GM21515 (cell line): ENCODE measurements around the gene WFDC12.
"Not testable (repeated sequence)": the region's sequence is repeated elsewhere in the genome, so short reads cannot be mapped to it uniquely, and the experiment has no call there.

Source experiments
- ATAC-seq: cut with Tn5 transposase; IDR thresholded peaks from one replicate; pipeline ENCODE4 v1.9.1; 2021; ENCODE audit not compliant: unreplicated experiment

Gene WFDC12, protein sequence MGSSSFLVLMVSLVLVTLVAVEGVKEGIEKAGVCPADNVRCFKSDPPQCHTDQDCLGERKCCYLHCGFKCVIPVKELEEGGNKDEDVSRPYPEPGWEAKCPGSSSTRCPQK

DNA sequence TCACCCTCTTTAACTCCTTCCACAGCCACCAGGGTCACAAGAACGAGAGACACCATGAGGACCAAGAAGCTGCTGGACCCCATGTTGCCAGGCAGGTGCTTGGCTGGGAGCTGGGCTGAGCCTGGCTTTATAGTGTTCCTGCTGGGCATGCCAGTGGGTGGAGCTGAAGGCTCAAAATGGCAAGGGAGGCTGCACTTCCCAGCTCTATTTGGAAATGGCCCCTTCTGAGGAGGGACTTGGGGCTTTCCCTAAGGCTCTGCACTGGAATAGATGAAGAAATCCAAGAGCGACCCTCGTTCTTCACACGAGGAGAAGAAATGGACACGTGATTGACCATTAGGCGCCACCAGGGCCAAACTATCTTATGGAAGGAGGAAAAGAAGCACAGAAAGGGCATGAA is at the start of gene WFDC12:
TSS of gene WFDC12 (minus strand) at position 101 of the 400 bp plus-strand sequence. CDS start at position 83, 18 bp downstream.
- ATAC-seq: no peak

DNA sequence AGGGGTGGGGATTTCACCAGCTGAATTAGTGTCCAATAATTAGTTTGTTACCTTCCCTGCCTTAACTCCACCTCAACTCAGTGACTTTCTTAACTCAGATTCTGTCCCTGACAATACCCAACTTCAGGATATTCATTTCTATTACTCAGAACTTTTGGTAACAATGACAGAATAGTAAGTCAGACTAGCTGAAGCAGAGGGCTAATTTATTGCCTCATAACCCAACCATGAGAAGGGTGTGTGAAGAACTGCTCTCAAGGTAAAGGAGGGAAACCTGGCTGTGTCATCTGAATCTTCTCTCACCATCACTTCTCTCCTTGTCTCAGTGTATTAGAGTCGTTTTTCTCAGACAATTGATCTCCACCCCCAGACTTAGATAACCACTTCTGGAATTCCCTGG is 49.3 kb upstream of the WFDC12 start:
- ATAC-seq: no peak

DNA sequence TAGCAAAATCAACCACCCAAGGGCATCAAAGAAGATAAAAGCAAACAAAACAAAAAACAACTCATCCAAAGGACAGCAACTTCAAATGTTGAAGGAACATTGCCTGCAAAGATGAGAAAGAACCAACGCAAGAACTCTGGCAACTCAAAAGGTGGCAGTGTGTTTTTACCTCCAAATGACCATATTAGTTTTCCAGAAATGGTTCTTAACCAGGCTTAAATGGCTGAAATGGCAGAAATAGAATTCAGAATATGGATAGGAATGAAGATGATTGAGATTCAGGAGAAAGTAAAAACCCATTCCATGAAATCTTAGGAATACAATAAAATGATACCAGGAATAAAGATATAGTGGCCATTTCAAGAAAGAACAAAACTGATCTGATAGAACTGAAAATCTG is 40.6 kb upstream of the WFDC12 start:
- ATAC-seq: no peak

DNA sequence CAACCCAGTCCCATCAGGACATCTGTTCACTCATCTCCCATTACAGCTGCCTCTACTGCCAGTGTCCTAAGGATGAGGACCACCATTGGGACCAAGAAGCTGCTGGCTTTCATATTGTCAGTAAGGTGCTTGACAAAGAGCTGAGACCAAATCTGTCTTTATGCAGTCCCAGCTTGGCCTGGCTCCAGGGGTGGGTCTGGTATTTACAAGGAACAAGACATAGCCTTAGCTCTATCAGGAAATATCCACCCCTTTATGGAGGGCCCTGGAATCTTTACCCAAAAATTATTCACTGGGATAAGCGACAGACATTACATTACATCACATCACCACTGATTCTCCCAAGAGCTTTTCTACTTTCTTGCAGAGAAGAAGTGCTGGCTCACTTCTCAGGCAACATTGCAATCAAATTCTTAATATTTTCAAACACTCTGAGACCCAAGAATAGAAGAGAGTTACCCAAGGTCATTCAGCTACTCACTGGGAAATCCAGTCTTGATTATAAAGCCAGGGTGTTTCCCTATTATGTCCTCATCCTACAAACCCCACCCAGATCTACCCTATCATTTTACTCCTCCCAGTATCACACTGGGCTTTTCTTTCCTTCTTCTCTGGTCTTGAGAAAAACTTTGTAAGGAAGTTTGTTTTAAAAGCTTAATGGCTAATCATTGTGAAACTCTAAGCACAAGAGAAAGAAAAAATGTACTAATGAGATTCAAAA is 39.0 kb upstream of the WFDC12 start:
- ATAC-seq: no peak

GRCh38 chr20:45157962-45158361 is 33.7 kb upstream of the WFDC12 start:
- no peak for ATAC-seq

GRCh38 chr20:45156713-45157112 is 32.4 kb upstream of the WFDC12 start:
- ATAC-seq: no peak

DNA sequence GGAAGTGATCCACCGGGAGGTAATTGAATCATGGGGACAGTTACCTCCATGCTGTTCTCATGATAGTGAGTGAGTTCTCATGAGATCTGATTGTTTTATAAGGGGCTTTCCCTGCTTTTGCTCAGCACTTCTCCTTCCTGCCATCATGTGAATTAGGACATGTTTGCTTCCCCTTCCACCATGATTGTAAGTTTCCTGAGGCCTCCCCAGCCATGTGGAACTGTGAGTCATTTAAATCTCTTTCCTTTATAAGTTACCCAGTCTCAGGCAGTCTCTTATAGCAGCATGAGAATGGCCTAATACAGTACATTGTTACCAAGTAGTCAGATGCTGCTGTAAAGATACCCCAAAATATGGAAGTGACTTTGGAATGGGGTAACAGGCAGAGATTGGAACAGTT is 30.5 kb upstream of the WFDC12 start:
- ATAC-seq: not testable (repeated sequence)

GRCh38 chr20:45154183-45154582 is 29.9 kb upstream of the WFDC12 start:
- ATAC-seq: no peak

DNA sequence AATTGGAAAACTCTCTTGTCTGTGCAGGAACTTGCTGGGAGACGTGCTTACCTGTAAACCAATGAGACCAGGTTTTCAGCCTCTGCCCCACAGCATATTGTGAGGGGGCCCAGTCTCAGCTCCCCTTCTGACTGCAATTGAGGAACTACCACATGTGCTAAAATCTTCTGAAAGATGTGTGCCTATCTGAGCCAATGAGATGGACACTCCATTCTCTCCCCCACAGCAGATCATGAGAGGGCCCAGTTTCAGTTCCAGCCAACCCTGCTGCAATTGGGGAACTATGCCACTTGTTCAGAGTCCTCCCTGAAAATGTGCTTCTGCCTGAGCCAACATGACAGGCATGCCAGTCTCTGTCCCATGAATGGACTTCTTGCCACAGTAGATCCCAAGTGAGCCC is 29.5 kb upstream of the WFDC12 start:
- ATAC-seq: no peak

GRCh38 chr20:45153147-45153546 is 28.9 kb upstream of the WFDC12 start:
- no peak for ATAC-seq

DNA sequence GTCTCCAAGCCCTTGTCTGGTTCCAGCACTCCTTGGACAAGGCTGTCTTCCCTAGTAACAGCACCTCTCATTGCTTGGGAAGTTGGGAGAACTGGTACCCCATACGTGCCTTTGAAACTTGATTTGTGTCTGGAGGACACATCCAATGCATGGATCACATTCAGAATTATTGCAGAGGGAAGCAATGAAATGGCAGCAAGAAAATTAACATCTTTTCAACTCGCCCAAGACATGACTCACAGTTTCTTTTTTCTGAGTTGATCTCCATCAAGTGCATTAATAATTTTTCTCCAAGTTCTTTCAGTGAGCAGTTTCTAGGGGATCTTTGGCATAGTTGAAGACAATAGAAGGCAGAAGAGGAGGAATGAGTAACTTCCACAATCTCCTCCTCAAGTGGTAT is 28.1 kb upstream of the WFDC12 start:
- no peak for ATAC-seq

- ATAC-seq: no peak
Measured at GRCh38 chr20:45149062-45149461, 24.8 kb upstream of the WFDC12 start.

- no peak for ATAC-seq
Measured at GRCh38 chr20:45140836-45141235, 16.6 kb upstream of the WFDC12 start.

DNA sequence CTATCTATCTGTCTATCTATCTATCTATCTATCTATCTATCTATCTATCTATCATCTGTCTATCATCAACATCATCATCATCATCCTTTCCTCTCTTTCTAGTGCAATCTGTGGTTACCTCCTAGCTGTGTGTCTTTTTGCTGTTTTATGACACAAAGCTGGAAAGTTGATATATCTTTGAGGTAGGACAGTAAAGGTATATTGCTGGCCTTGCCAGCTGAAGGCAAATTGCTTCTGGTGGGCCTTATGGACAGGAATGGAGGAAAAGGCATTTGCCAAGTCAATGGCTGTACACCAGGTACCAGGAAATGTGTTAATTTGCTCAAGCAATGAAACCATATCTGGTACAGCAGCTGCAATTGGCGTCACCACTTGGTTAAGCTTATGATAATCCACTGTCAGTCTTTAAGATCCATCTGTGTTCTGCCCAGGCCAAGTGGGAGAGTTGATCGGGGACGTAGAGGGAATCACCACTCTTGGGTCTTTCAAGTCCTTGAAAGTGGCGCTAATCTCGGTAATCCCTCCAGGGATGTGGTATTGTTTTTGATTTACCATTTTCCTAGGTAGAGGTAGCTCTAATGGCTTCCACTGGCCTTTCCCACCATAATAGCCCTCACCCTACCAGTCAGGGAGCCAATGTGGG is 15.6 kb upstream of the WFDC12 start:
- ATAC-seq: not testable (repeated sequence)

- no peak for ATAC-seq
Measured at GRCh38 chr20:45138561-45139300, 14.5 kb upstream of the WFDC12 start.

DNA sequence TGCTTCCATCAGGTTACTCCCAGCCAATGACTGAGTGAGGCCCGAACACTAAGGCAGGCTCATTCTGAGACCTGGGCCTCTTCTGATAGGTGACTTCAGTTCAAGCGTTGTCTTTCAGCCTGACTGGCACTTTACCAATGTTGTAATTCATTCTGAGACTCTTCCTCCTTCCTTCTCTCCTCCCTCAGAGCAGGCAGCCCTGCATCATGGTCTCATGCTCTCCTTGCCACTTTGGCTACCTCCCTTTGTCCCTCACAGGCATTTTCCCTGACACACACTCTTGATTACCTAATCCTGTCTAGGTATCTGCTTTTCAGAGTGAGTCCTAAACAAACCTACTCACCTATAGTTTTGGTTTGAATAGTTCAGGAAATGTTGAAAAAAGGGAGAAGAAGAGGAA is 12.6 kb upstream of the WFDC12 start:
- no peak for ATAC-seq

DNA sequence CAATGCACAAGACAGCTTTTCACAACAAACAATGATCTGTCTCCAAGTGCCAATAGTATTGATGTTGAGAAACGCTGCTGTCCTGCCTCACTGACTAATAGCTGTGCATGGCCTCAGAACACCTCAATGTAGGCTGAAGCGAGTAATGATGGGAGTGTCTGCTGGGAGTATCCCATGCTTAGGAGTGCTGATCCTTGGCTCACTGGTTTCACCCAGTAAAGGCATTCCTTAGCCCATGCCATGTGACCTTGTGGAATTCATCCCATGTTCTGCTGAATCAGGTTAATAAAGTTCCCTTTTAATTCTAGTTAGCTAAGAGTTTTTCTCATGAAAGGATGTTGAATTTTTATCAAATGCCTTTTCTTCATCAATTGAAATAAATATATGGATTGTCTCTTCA is 3.8 kb upstream of the WFDC12 start:
- ATAC-seq: no peak

DNA sequence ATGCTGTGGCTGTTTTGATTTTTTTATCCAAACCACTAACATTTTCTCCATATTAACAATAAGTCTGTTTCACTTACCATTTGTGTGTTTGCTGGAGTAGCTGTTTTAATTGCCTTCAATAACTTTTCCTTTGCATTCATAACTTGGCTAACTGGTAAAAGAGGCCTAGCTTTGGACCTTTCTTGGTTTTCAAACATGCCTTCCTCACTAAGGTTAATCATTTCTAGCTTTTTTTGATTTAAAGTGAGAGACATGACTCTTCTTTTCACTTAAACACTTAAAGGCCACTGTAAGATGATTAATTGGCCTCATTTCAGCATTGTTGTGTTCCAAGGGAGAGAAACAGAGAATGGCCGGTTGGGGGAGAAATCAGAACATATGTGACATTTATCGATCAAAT is 2.9 kb downstream of the WFDC12 start:
- no peak for ATAC-seq

DNA sequence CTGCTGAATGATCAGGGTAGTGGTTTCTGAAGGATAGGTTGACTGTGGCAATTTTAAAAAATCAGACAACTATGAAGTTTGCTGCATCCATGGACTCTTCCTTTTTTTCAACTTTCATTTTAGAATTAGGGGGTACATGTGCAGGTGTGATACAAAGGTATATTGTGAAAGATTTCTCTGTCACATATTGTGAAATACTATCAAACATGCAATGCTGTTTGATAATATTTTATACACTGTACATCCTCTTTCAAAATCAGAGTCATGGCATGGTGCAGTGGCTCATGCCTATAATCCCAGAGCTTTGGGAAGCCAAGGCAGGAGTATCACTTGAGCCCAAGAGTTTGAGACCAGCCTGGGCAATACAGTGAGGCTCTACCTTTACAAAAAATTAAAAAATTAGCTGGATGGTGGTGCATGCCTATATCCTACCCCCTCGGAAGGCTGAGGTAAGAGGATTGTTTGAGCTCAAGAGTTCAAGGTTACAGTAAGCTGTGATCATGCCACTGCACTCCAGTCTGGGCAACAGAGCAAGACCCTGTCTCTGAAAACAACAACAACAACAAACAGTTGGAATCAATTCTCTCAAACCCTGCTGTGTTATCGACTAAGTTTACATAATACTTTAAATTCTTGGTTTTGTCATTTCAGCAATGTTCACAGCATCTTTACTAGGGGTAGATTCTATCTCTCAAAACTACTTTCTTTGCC is 4.6 kb downstream of the WFDC12 start:
- ATAC-seq: no peak

- no peak for ATAC-seq
Measured at GRCh38 chr20:45118028-45118427, 6.2 kb downstream of the WFDC12 start.

DNA sequence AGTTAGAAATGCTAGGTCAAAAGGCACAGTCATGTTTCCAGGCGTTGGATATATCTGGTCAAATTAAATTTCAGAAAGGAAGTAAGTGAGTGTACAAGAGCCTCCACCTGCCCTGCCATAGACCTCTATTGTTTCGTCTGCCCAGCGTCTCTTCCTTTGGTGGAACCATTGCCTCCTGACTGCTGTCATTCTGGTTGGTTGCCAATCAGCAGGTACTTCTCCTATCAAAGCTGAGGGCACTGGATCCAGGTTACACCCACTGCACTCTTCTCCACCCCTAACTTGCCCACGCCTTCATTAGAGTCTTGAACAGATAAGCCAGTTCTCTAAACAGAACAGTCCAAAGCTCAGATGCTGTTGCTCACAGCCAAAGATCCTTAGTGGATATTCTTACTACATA is 6.7 kb downstream of the WFDC12 start:
- ATAC-seq: no peak
